Tibial nerve (tissue), 4 donors: ENCODE measurements around the gene PANX1. TPM values are rescaled to one million over a fixed set of nuclear protein-coding genes. Genes with fewer than 3 reads are reported as not detected.

Source experiments
- DNase-seq, 2 donors: peaks; one replicate each; pipeline ENCODE4 v3.0.0-alpha.2; 2019; ENCODE audit warnings: low spot score in 2 of 2
- H3K27ac ChIP-seq, 4 donors: fragments of 200-600 bp; sonication (generic) in 3 of 4; one replicate each; pipeline ENCODE4 v1.5.1; 2017 to 2019; ENCODE audit warnings: mild to moderate bottlenecking in 1 of 4
- H3K27me3 ChIP-seq, 2 donors: fragments of 200-600 bp; sonication (generic) in 1 of 2; one replicate each; pipeline versions ENCODE4 v1.5.1 to v1.6.0; 2017 to 2019
- H3K36me3 ChIP-seq, 3 donors: fragments of 200-600 bp; sonication (generic); one replicate each; pipeline ENCODE4 v1.5.1; 2018 to 2019
- H3K4me1 ChIP-seq, 4 donors: fragments of 200-600 bp; sonication (generic) in 3 of 4; one replicate each; pipeline ENCODE4 v1.5.1; 2017 to 2019
- H3K4me3 ChIP-seq, 4 donors: fragments of 200-600 bp; sonication (generic) in 3 of 4; one replicate each; pipeline ENCODE4 v1.5.1; 2017 to 2019; ENCODE audit warnings: mild to moderate bottlenecking in 1 of 4, moderate library complexity in 1 of 4
- H3K9me3 ChIP-seq, 4 donors: fragments of 200-600 bp; sonication (generic) in 3 of 4; one replicate each; pipeline ENCODE4 v1.5.1; 2017 to 2019
- EP300 ChIP-seq, 2 donors: sonication (generic); formaldehyde crosslinking; IDR thresholded peaks; one replicate each; pipeline ENCODE4 v1.6.1; 2017; ENCODE audit warnings: antibody characterized with exemption in 2 of 2, mild to moderate bottlenecking in 1 of 2
- POLR2A ChIP-seq, 2 donors: fragments of 450-650 bp; IDR thresholded peaks; one replicate each; pipeline ENCODE4 v1.6.1; 2017; ENCODE audit warnings: antibody characterized with exemption in 2 of 2, mild to moderate bottlenecking in 2 of 2, moderate library complexity in 2 of 2
- WGBS, 2 donors: methylation state at CpG; one replicate each; pipeline ENCODE4 v1.1.5; 2018; 5-methylcytosine and 5-hydroxymethylcytosine counted together
- total RNA-seq, 4 donors: library from RNA; depleted of rRNA; stranded (reverse); fragments of >200 nt; gene quantifications; one replicate each; pipeline ENCODE4 v1.1.0, GENCODE V29; 2016
- TF ChIP-seq, protein P1 (sequence below), 5 experiments: fragments of 200-600 bp in 3 of 5; fragments of 450-650 bp in 2 of 5; sonication (generic) in 3 of 5; IDR thresholded peaks; one replicate each; pipeline ENCODE4 v1.5.1; 2016 to 2019; ENCODE audit warnings: antibody characterized with exemption in 5 of 5, mild to moderate bottlenecking in 3 of 5, moderate library complexity in 2 of 5

PANX1 gene
- total RNA-seq, 4 donors from 2014 or later, result 17.5 to 36.6 (median 19.5) TPM

DNA sequence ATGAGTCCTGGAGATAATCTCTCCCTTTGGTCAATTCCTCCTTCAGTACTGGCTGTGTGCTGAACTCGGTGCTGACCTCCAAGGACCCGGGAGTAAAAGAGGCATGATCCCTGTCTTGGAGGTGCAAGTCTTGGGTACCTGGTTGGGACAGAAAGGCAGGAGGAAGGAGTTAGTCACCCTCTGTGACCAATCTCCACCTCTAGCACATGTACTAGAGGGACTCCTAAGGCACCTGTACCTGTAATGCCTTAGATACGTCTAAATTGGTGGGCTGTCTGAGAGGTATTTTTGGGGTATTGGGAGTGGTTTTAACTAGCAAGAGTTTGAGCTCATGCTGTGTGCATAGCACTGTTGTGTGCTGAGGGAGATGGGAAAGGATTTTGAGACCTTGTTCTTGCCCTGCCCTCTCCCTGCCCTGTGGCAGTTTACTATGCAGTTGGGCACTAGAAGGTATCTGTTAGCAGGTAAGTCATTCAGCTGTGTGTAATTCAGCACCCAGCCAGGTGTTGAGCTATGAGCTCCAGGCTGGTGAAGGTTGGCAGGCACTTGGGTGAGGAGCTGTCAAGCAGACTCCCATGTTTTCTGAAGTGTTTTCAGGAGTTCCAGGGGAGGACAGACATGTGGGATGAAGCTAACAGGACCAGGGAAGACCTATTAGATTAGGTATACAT, 2.5 kb downstream of the PANX1 start:
- no peak for TF ChIP-seq POLR2A (IDR thresholded peaks at IDR 0.05)
- TF ChIP-seq EP300 (IDR thresholded peaks at IDR 0.05), result no peak
- TF ChIP-seq, protein P1, sequence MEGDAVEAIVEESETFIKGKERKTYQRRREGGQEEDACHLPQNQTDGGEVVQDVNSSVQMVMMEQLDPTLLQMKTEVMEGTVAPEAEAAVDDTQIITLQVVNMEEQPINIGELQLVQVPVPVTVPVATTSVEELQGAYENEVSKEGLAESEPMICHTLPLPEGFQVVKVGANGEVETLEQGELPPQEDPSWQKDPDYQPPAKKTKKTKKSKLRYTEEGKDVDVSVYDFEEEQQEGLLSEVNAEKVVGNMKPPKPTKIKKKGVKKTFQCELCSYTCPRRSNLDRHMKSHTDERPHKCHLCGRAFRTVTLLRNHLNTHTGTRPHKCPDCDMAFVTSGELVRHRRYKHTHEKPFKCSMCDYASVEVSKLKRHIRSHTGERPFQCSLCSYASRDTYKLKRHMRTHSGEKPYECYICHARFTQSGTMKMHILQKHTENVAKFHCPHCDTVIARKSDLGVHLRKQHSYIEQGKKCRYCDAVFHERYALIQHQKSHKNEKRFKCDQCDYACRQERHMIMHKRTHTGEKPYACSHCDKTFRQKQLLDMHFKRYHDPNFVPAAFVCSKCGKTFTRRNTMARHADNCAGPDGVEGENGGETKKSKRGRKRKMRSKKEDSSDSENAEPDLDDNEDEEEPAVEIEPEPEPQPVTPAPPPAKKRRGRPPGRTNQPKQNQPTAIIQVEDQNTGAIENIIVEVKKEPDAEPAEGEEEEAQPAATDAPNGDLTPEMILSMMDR (IDR thresholded peaks at IDR 0.05), result no peak
- Histone ChIP-seq H3K27me3 (no peaks in the 10 kb centered on the region), H3K4me3 (peak overlapping the region in 2 of 4 donors; percentile 82 to 96), H3K9me3 (no peaks in the 10 kb centered on the region), H3K27ac (peak overlapping the region; percentile 82 to 98 (median 95)), H3K36me3 (no peaks in the 10 kb centered on the region), H3K4me1 (peaks cover 0 to 77% (median 34%) of the 10 kb centered on the region in 4 donors)
- 55 to 57% methylated on average over 3 of the region's 3 CpGs for WGBS, 2 donors
- no peak for DNase-seq

DNA sequence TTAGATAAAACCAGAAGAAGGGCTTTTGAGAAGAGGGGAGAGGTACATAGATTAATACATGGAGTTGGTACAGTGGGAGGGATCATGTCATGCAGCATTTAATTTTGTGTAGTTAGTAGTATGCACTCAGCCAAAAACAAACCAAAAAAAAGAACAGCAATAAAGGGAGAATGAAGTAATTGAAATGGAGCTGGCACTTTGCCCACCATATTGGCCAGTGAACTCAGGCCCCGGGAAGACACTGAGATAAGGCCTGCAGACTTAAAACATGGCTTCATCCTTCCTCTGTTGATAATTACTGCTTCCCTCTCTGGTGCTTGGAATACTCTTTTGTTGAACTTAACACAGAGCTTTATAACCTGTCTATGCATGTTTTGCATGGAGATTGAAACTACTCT, 3.1 kb downstream of the PANX1 start:
- DNase-seq, result peak in 1 of 2 donors; percentile 53
- Histone ChIP-seq H3K27ac (peak overlapping the region in 3 of 4 donors; percentile 93 to 98 (median 97)), H3K4me1 (peaks cover 0 to 79% (median 35%) of the 10 kb centered on the region in 4 donors), H3K36me3 (no peaks in the 10 kb centered on the region), H3K27me3 (no peaks in the 10 kb centered on the region), H3K4me3 (no peak overlapping the region), H3K9me3 (no peaks in the 10 kb centered on the region)
- 6 to 9% methylated on average over 1 of the region's 1 CpG for WGBS, 2 donors
- TF ChIP-seq POLR2A (IDR thresholded peaks at IDR 0.05) (no peak), EP300 (IDR thresholded peaks at IDR 0.05) (no peak)
- TF ChIP-seq, protein P1 (IDR thresholded peaks at IDR 0.05), result no peak

DNA sequence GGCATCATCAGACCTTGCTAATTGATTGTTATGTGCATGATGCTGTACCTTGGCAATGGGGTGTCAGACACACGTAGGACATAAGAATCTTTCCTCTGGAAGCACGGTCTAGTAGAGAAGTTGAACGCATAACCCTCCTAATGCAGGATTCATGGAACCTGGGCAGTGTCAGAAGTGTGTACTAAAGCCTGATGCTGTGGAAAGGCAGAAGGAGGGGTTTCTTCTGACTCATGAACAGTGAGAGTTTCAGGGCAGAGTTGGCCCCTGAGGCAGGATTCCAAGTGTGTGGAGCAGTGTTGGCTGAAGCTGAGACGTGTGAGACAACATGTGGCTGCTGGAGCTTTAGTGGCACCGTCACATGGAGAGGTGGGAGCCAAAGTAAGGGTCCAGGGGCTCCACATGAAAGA, 3.5 kb downstream of the PANX1 start:
- DNase-seq, result no peak
- Histone ChIP-seq H3K36me3 (no peaks in the 10 kb centered on the region), H3K4me1 (peaks cover 0 to 79% (median 35%) of the 10 kb centered on the region in 4 donors), H3K27me3 (no peaks in the 10 kb centered on the region), H3K9me3 (no peaks in the 10 kb centered on the region), H3K4me3 (no peak overlapping the region), H3K27ac (peak overlapping the region in 2 of 4 donors; percentile 97 to 98)
- TF ChIP-seq EP300 (IDR thresholded peaks at IDR 0.05) (no peak), POLR2A (IDR thresholded peaks at IDR 0.05) (no peak)
- TF ChIP-seq, protein P1 (IDR thresholded peaks at IDR 0.05), result no peak
- 63% methylated on average over 5 of the region's 5 CpGs for WGBS, 2 donors

DNA sequence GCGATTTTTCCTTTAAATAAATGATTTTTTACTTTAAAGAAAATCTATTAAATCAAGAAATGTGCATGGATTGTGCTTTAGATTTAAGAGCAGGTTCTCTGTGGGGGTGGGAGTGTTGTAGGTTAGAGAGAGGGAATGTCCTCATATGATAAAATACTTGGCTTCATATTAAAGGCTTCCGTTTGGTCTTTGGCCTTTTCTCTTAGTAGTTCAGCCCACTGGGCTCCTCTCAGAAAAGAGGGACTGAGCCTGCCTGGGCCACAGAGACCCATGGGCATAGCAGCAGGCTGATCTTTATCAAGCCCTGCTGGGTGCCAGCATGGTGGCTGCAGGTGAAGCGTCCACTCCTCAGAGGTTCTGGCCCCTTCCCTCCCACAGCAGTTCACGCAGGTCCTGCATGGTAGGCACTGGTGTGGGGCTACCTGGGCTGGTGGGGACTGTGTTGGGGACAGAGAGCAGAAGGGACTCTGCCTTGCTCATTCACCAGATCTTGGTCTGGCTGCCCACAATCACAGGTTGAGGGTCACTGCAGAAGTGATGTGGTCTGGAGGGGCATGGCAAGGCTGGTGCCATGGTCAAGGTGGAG, 4.3 kb downstream of the PANX1 start:
- DNase-seq, result no peak
- WGBS, 2 donors, result 89 to 95% methylated on average over 4 of the region's 4 CpGs
- no peak for TF ChIP-seq EP300 (IDR thresholded peaks at IDR 0.05)
- TF ChIP-seq POLR2A (IDR thresholded peaks at IDR 0.05), result no peak
- TF ChIP-seq, protein P1 (IDR thresholded peaks at IDR 0.05), result no peak
- Histone ChIP-seq H3K27me3 (no peaks in the 10 kb centered on the region), H3K4me3 (no peak overlapping the region), H3K27ac (peak overlapping the region in 3 of 4 donors; percentile 14 to 98 (median 97)), H3K9me3 (no peaks in the 10 kb centered on the region), H3K4me1 (peaks cover 0 to 71% (median 34%) of the 10 kb centered on the region in 4 donors), H3K36me3 (no peaks in the 10 kb centered on the region)

DNA sequence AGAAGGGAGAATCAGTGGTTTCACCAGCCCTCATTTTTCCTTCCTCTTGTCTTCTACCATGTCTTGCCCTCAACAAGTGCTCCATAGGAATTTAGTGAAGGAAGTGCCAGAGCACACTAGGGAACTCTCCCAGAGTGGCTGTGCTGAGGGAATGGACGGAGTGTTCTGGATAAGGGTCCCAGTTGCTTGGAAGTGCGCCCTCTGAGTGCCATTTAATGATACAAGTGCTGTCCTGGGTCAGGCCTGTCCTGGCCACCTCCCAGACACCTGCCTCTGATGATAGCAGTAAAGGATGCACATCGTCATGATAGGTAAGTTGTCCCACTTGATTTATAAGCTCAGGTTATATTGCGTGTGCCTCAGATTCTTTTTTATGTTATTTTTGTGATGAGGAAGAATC, 5.1 kb downstream of the PANX1 start:
- DNase-seq, result no peak
- TF ChIP-seq EP300 (IDR thresholded peaks at IDR 0.05) (no peak), POLR2A (IDR thresholded peaks at IDR 0.05) (no peak)
- TF ChIP-seq, protein P1 (IDR thresholded peaks at IDR 0.05), result no peak
- WGBS, 2 donors, result 90 to 97% methylated on average over 4 of the region's 4 CpGs
- Histone ChIP-seq H3K27ac (peak overlapping the region in 3 of 4 donors; percentile 14 to 98 (median 97)), H3K4me3 (no peak overlapping the region), H3K9me3 (no peaks in the 10 kb centered on the region), H3K4me1 (peaks cover 0 to 68% (median 33%) of the 10 kb centered on the region in 4 donors), H3K36me3 (no peaks in the 10 kb centered on the region), H3K27me3 (no peaks in the 10 kb centered on the region)
